T follicular helper cell (primary cell): ENCODE results near the gene SAYSD1.

ENCODE experiments used
- DNase-seq: peaks from one replicate; pipeline ENCODE4 v3.0.0-alpha.2; 2020; ENCODE audit warnings: low read depth

Gene SAYSD1

GRCh38 chr6:39079197-39080125 is 35.5 kb downstream of the SAYSD1 start:
- no peak for DNase-seq

GRCh38 chr6:39078695-39079094 is 36.3 kb downstream of the SAYSD1 start:
- no peak for DNase-seq

GRCh38 chr6:39077882-39078594 is 36.9 kb downstream of the SAYSD1 start:
- no peak for DNase-seq

GRCh38 chr6:39076623-39077535 is 38.1 kb downstream of the SAYSD1 start:
- no peak for DNase-seq

GRCh38 chr6:39075807-39076622 is 39.0 kb downstream of the SAYSD1 start:
- no peak for DNase-seq

GRCh38 chr6:39075010-39075686 is 39.8 kb downstream of the SAYSD1 start:
- no peak for DNase-seq

GRCh38 chr6:39074486-39074885 is 40.5 kb downstream of the SAYSD1 start:
- DNase-seq, result no peak

- DNase-seq, result no peak
These were observed 41.3 kb downstream of the SAYSD1 start for GRCh38 chr6:39073471-39074355.

GRCh38 chr6:39072830-39073229 is 42.2 kb downstream of the SAYSD1 start:
- DNase-seq, result no peak

- no peak for DNase-seq
These were observed 46.6 kb downstream of the SAYSD1 start for GRCh38 chr6:39068391-39068790.

GRCh38 chr6:39065561-39065960 is 49.4 kb downstream of the SAYSD1 start:
- no peak for DNase-seq

- DNase-seq, result no peak
These were observed 51.5 kb downstream of the SAYSD1 start for GRCh38 chr6:39063526-39063925.

- DNase-seq, result no peak
These were observed 52.8 kb downstream of the SAYSD1 start for GRCh38 chr6:39062014-39062740.

- no peak for DNase-seq
These were observed 53.4 kb downstream of the SAYSD1 start for GRCh38 chr6:39061588-39061987.

GRCh38 chr6:39061182-39061581 is 53.8 kb downstream of the SAYSD1 start:
- no peak for DNase-seq

GRCh38 chr6:39060467-39061160 is 54.4 kb downstream of the SAYSD1 start:
- no peak for DNase-seq

- no peak for DNase-seq
These were observed 55.3 kb downstream of the SAYSD1 start for GRCh38 chr6:39059496-39060310.
